HG03558 (cell line): ENCODE data around the gene COG4.
"Not testable (repeated sequence)": the region's sequence is repeated elsewhere in the genome, so short reads cannot be mapped to it uniquely, and the experiment has no call there.

Experiments used
- ATAC-seq: cut with Tn5 transposase; IDR thresholded peaks from one replicate; pipeline ENCODE4 v1.9.1; 2021; ENCODE audit warnings: moderate number of reproducible peaks; ENCODE audit not compliant: unreplicated experiment; ENCODE audit errors: extremely low read depth

The COG4 gene

GRCh38 chr16:70523076-70523742, at the start of gene COG4:
TSS of gene COG4 (minus strand) at chr16:70523554. CDS start at chr16:70523543, 11 bp downstream.
- ATAC-seq = no peak

- no peak for ATAC-seq
Measured at GRCh38 chr16:70572926-70573270, 49.5 kb upstream of the COG4 start.

GRCh38 chr16:70572050-70572925, 48.9 kb upstream of the COG4 start:
- ATAC-seq = no peak

- no peak for ATAC-seq
Measured at GRCh38 chr16:70571623-70572022, 48.3 kb upstream of the COG4 start.

GRCh38 chr16:70570967-70571570, 47.7 kb upstream of the COG4 start:
- no peak for ATAC-seq

- no peak for ATAC-seq
Measured at GRCh38 chr16:70569752-70570151, 46.4 kb upstream of the COG4 start.

GRCh38 chr16:70568601-70569237, 45.4 kb upstream of the COG4 start:
- ATAC-seq = no peak

GRCh38 chr16:70565053-70565452, 41.7 kb upstream of the COG4 start:
- ATAC-seq = no peak

- no peak for ATAC-seq
Measured at GRCh38 chr16:70563636-70564035, 40.3 kb upstream of the COG4 start.

- no peak for ATAC-seq
Measured at GRCh38 chr16:70561623-70562022, 38.3 kb upstream of the COG4 start.

- ATAC-seq = no peak
Measured at GRCh38 chr16:70556063-70556462, 32.7 kb upstream of the COG4 start.

GRCh38 chr16:70553645-70554044, 30.3 kb upstream of the COG4 start:
- no peak for ATAC-seq

GRCh38 chr16:70552675-70553074, 29.3 kb upstream of the COG4 start:
- ATAC-seq = no peak

GRCh38 chr16:70551788-70552187, 28.4 kb upstream of the COG4 start:
- no peak for ATAC-seq

- no peak for ATAC-seq
Measured at GRCh38 chr16:70550082-70550481, 26.7 kb upstream of the COG4 start.

- no peak for ATAC-seq
Measured at GRCh38 chr16:70548936-70549335, 25.6 kb upstream of the COG4 start.

- ATAC-seq = no peak
Measured at GRCh38 chr16:70544548-70544947, 21.2 kb upstream of the COG4 start.

GRCh38 chr16:70540994-70541393, 17.6 kb upstream of the COG4 start:
- no peak for ATAC-seq

GRCh38 chr16:70534971-70535370, 11.6 kb upstream of the COG4 start:
- ATAC-seq = no peak

- ATAC-seq = not testable (repeated sequence)
Measured at GRCh38 chr16:70529954-70530353, 6.6 kb upstream of the COG4 start.
